ENCODE data around the gene GJC1.
"Not testable (repeated sequence)": the region's sequence is repeated elsewhere in the genome, so short reads cannot be mapped to it uniquely, and the experiment has no call there.

The GJC1 gene

DNA sequence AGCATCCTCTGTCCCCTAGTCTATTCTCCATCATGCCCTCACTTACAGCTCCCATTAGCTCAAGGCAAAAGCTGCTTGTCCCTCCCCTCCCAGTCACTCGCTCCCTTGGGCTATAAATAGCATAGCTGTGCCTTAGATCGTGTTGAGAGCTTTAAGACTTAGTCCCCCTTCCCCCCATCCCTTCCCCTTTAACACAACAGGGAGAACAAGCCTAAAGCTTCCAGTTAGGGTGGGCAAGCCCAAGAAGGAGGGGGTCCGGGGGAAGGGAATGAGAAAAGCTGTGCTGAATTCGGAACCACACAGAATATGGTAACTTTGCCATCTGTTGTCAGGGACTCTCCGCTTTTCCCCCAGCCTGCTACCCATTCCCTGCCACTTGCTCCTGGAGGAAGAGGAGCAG is 12.7 kb upstream of the GJC1 start:
- no peak for DNase-seq

DNA sequence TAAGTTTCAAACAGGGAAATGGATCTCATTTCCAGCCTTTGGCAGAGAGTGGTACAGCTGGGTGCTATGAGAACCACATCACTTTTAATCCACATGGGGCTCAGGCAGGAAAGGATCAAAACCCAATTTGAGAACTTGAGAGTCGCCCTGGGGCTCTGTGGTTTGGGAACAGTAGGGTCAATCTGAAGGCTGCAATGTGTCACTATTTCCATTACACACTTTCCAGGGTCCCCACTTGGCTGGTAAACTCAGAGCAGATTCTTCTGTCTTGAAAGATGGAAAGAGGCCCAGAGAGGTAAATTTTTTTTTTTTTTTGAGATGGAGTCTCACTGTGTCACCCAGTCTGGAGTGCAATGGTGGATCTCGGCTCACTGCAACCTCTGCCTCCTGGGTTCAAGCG is 10.8 kb upstream of the GJC1 start:
- DNase-seq: no peak

DNA sequence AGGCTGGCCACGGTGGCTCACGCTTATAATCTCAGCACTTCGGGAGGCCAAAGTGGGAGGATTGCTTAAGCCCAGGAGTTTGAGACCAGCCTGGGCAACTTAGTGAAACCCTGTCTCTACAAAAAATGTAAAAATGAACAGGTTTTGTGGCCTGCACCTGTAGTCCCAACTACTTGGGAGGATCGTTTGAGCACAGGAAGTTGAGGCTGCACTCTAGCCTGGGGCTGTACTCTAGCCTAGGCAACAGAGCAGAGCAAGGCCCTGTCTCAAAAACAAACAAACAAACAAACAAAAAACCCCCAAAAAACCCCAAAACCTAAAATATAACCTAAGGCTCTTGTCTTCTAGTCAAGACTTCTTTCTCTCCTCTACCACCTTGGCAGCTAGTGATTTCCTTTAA is 10.2 kb upstream of the GJC1 start:
- DNase-seq: no peak

DNA sequence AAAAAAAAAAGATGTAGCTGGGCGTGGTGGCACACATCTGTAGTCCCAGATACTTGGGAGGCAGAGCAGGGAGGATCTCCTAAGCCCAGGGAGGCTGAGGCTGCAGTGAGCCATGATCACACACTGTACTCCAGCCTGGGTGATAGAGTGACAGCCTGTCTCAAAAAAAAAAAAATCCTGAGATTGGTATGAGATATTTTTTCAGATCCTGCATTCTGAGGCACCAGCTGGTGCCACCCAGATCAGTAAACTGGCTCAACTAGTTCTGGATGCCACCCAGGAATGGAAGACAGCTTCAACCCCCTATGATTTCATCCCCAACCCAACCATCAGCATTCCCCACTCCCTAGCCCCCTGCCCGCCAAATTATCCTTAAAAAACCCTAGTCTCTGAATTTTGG is 7.1 kb upstream of the GJC1 start:
- no peak for DNase-seq

DNA sequence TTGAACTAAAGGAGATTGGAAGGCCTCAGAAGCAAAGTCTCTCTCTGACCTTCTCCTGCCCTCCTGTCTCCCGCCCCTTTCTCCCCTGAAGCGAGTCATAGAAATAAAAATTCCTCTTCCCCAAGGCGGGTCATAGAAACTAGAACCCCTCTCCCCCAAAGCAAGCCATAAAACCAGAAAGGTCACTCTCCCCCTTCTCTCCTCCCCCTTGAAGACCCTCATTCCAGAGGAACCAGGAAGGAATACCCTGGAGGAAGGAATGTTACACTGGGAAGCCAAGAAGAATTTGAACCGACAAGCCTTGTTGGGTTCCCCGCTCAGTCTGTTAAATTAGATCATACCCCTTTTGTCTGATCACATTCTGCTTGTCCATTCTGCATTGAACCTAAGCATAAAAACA is 2.7 kb upstream of the GJC1 start:
- DNase-seq: no peak

DNA sequence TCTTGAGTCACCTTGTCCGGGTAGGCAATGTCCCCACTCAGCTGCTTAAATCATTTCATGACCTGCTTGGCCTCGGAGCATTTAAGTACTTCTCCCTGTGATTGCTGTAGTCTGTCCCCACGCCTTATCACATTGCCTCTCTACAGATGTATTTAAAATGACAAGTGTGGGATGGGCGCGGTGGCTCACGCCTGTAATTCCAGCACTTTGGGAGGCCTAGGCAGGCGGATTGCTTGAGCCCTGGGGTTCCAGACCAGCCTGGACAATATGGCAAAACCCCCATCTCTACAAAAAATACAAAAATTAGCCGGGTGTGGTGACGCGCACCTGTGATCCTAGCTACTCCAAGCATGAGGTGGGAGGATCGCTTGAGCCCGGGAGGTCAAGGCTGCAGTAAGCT is 1.3 kb upstream of the GJC1 start:
- DNase-seq: no peak

DNA sequence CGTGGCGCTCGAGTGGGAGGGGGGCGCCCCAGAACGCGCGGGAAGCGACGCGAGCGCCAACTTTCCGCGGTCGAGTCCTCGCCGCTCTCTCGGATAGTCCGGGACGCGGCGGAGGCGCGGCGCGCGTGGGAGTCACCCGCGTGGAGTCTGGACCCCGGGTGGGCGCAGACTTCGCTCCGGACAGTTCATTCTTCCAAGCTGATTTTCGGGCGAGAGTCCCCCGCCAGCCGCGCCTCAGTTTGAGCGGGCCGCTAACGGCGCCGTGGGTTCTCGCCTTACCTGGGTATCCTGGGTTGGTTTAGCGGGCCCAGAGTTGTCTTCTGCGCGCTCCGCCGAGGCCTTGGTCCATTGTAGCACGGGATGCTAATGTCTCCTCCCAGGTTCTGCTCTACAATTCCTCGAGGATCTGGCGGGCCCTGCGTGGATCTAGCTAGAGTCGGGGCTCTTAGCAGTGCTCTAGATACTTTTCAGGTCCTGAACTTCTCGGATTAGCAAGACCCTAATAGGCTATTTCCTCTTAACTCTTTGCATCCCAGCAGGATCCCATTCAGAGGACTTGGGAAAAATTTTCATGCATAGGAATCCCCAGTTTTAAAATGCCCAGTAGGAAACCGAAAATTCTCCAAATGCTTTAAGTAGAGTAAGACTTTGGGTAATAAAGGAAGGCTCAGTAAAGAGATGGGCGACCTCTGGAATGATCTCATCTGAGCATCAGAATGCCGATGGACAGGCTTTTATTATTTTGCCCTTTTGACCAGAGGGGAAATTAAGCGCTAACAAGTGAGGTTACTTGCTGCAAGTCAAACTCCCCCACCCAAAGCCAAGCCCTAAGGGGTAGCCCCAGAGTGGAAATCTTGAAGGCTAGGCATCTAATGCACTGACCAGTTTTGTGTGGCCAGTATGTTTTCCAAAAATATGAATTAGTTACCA is 537 bp upstream of the GJC1 start:
- peak in 1 of 2 experiments; percentile 8 for DNase-seq

DNA sequence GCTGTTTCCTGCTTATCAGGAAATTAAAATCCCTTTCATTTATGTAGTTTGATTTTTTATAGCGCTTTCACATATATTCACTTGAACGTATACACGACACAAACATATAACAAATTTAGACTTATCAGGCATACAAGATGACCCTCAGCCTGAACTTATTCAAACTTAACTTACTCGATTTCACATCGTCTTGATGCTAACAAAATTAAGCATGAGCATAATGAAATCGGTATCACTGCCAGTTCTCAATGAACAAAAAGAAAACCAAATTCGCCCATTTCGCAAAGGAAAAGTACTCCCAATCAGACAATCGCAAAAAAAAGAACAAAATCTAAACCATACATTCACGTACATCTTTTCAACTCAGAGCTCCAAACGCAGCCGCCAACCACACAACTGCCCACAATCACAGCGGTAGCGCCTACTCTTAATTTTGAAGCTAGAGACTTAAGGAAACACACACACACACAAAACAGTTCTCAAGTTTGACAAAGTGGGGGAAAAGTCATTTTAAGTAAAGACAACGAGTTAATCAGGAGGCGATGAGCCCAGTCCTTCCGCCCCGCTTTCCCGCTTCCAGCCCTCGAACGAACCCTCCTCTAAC is 1.1 kb downstream of the GJC1 start:
- DNase-seq: no peak

DNA sequence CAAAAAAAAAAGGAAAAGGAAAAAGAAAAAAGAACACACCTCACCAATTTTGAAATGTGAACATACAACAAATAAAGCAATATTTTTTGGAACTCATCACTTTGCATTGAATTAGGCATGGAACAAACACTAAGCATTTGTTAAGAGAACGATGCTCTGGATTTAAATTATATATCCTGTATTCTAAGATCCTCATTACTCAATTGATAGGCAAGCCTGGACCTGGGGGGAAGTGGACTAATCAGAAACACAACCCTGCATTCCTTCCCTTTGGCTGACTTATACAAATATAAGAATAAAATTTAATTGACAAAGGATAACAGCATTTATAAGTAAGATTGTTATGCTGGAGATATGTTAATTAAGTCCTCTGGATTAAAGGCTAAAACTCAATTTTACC is 2.2 kb downstream of the GJC1 start:
- DNase-seq: no peak

DNA sequence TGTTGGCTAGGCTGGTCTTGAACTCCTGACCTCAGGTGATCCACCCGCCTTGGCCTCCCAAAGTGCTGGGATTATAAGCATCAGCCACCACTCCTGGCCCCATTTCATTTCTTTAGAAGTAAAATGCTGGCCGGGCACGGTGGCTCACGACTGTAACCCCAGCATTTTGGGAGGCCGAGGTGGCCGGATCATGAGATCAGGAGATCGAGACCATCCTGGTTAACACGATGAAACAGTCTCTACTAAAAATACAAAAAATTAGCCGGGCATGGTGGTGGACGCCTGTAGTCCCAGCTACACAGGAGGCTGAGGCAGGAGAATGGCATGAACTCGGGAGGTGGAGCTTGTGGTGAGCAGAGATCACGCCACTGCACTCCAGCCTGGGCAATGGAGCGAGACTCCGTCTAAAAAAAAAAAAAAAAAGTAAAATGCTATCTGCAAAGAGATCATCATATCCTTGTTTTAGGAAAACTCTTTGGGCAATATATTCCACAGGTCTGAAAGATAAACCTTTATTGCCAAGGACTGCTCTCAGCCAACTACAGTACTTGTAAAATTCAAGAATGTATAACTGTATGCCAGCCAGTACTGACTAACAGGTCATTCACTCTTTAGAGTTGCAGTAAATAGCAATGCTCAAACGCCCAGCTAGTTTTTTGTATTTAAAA is 3.8 kb downstream of the GJC1 start:
- DNase-seq: no peak

DNA sequence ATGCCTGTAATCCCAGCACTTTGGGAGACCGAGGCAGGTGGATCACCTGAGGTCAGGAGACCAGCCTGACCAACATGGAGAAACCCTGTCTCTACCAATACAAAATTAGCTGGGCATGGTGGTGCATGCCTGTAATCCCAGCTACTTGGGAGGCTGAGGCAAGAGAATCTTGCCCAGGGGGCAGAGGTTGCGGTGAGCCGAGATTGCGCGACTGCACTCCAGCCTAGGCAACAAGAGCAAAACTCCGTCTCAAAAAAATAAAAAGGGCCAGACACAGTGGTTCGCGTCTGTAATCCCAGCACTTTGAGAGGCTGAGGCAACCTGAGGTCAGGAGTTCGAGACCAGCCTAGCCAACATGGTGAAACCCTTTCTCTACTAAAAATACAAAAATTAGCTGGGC is 4.9 kb downstream of the GJC1 start:
- not testable (repeated sequence) for DNase-seq

DNA sequence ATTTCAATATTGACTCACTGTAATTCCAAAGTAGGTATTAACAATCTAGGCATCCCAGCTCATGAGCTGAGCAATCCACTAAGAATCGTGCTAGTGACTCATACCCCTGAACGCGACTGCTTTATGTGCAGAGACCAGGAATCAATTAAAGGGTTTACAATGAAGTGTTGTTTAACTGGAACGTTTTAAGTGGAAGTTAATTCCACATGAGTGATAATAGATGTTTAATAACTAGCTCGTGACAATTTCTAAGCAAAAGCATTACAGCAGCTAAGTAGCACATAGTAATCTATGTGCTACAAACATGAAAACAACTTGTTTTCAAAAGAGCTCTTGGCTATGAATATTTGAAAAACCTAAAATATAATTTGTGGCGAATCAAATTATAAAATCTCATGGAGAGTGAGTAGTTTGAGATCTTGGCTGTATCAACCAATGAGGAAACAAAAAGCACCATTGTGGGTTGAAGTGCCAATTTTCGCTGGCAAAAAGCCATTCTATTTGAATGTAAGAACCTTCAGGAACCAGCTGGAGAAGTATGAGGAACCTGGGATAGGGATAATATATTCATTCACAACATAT is 9.4 kb downstream of the GJC1 start:
- no peak for DNase-seq

DNA sequence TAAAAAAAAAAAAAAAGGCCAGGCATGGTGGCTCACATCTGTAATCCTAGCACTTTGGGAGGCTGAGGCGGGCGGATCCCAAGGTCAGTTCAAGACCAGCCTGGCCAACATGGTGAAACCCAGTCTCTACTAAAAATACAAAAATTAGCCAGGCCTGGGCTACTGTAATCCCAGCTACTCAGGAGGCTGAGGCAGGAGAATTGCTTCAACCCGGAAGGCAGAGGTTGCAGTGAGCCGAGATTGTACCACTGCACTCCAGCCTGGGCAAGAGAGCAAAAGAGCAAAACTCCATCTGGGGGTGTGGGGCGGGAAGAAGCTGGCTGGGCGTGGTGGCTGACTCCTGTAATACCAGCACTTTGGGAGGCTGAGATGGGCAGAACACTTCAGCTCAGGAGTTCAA is 11.6 kb downstream of the GJC1 start:
- DNase-seq: not testable (repeated sequence)

DNA sequence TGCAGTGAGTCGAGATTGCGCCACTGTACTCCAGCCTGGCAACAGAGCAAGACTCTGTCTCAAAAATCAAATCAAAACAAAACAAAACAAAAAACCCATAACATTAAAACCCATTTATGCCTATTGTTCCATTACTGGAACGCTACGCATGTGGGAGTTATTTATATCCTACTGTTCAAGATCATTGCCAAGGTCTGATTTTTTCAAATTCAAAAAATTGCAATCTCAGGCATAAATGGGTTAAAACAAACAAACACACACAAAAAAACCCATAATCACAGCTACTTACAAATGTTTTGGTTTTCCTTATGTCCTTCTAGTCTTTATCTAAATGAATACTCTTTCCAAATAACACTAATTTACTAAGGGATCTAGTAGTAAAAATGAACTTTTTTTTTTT is 17.8 kb downstream of the GJC1 start:
- no peak for DNase-seq

DNA sequence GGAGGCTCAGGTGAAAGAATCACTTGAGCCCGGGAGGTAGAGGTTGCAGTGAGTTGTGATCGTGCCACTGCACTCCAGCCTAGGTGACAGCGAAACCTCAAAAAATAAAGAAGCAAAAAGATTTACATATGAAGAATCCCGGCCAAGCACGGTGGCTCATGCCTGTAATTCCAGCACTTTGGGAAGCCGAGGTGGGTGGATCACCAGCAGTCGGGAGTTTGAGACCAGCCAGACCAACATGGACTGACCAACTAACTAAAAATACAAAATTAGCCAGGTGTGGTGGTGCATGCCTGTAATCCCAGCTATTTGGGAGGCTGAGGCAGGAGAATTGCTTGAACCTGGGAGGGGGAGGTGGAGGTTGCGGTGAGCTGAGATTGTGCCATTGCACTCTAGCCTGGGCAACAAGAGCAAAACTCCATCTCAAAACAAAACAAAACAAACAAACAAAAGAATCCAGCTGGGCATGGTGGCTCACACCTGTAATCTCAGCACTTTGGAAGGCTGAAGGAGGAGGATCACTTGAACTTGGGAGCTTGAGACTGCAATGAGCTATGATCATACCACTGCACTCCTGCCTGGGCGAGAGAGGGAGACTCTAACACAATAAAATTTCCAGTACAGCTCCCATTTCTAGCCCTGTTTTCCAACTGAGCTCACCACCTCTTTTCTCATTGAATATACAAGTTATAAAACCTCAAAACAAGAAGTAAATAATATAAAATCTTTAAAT is 21.3 kb downstream of the GJC1 start:
- not testable (repeated sequence) for DNase-seq

DNA sequence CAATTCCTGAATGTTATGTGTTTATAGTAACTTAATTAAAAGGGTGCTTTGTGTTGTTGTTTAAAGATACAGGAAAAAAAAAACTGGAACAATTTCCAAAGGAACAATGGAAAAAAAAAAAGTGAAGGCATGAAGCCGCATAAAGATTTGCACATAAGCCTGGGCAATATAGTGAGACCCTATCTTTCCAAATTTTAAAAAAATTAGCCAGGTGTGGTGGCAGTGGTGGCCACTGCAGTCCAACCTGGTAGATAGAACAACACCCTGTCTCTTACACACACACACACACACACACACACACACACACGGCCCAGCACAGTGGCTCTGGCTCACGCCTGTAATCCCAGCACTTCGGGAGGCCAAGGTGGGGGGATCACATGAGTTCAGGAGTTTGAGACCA is 21.9 kb downstream of the GJC1 start:
- DNase-seq: no peak

DNA sequence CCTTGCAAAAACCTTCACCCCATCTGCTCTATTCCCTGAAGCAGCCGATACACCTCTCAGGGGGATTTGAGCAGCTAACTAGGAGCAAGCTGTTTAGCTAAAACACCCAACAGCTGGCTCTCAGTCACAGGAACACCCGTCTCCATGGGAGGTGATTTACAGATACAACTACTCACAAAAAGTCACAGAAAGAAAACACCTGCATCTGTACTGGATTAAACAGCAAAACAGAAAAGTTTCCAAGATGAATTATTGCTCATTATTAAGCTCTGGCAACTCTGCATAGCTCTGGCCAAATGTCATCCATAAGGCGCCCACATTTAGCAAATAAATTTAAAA is 22.3 kb downstream of the GJC1 start:
- no peak for DNase-seq

DNA sequence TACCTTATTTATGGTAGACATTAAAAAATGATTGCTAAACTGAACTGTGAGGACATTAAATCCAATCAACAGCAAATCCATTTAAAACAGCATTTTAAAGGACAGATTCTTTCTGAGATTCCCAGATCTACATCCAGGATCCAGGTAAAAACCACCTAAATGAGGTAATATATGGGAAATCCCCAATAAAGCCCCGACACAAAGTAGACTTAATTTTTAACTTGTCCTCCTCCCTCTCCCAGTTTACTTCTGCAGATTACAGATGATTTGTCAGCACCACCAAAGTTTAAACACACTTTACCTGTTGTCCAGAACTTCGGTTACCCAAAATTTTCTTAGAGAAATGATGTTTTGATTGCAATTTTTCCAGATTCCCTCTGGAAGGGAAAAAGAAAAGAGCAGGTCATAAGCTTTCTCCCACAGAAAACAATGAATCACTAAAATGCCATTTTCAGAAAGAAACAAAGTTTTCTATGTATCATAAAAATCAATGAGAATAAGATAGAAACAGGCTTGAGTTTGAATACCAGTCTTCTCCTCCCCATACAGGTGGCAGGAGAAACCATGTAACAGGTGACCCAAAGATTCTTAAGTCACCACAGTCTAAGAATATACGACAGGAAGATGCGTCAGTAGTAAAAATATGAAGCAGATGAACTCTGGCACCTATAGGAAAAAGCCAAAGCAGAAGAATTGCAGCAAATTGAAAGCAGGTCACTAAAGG is 22.8 kb downstream of the GJC1 start:
- DNase-seq: no peak

DNA sequence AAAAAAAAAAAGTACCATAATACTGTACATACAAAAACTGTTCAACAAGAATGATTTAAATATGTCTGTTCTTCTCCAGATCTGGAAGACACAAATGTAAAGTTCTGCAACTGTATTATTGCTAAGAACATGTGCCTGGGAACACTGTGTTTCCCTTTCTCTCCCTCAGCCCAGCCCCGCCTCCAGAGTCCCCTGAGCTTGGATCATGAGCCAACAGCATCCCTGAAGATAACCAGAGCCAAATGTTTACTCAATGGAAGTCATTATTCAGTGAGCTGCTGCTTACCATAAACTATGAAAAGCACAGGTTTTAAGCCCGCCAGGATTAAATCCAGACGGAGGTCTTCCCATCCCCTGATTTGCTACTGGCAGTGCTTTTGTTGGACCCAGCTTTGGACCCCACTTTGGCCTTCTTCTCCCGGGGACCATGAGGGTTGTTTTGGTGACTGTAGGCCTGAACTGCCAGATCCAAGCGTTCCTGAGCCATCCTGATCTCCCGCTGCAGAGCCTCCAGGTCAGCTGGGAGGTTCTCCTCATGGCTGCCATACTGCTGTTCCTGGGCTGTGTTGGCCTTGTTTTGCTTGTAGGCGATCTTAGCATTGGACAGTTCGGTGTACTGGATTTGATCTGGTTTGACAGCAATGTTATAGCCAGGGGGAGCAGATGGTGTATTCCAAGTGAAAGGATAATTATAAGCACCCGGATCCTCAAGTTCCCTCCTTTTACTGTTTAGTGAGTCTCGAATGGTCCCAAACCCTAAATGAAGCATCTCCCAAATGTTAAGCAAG is 25.6 kb downstream of the GJC1 start:
- DNase-seq: peak in 1 of 2 experiments; percentile 49

DNA sequence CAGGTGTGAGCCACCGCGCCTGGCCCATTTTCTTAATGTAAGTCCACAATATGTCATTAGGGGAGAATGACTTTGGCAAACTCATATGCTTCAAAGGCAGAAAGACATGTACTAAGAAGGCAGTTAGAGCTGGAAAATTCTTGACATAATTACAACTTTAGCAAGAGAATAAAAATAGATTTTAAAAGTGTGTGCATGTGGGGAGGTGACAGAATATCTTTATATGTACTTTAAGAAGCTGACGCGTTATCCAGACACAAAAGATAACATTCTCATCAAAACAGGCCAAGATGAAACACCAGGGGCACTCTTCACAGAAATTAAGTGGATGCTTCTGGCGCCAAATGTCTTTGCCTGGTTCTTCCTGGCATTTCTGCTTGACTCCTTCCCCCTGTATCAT is 28.2 kb downstream of the GJC1 start:
- no peak for DNase-seq

DNA sequence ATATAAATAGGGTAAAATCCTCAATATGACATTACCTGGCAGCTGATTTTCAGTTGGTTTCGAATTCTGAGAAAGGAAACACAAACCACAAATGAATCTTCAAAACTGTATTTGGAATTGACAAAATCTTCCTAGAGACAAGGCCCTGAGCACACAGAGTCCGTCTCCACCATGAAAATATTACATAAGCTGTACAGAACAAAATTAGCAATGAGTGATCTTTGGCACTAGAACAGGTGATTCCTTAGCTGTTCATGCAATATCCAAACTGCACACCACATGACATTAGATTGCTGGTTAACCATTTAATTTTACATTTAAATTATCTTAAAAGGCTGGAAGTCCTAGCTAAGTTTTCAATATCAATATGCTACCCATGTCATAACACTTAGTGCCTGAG is 31.7 kb downstream of the GJC1 start:
- DNase-seq: peak in 1 of 2 experiments; percentile 19
